Panc1 (cell line): ENCODE results near the gene P4HTM. TPM values are rescaled to one million over a fixed set of nuclear protein-coding genes. Genes with fewer than 3 reads are reported as not detected.

ENCODE experiments used
- ATAC-seq: fragments of 200-7000 bp; cut with Tn5 transposase; 2 replicates; pipeline ENCODE4 v1.9.1; 2020; ENCODE audit warnings: mild to moderate bottlenecking, moderate library complexity
- BruUV-seq: library from RNA; stranded (reverse); fragments of 400-500 nt; replicated peaks from 2 replicates; lab custom pipeline; 2021; lab: Mats Ljungman, UMichigan
- CTCF ChIA-PET: fragments of 300-600 bp; sonication (Branson Sonifier 250); formaldehyde crosslinking; loops from one replicate; lab custom pipeline; 2022; ENCODE audit warnings: antibody characterized with exemption; lab: Charles Lee
- POLR2A ChIA-PET: fragments of 300-600 bp; sonication (Branson Sonifier 250); formaldehyde crosslinking; loops from one replicate; lab custom pipeline; 2022; ENCODE audit warnings: antibody characterized with exemption; lab: Charles Lee
- DNase-seq: peaks from one replicate; pipeline ENCODE4 v3.0.0-alpha.2; 2010; ENCODE audit warnings: low read depth, low spot score
- H3K27ac ChIP-seq: 2 replicates; pipeline ENCODE4 v1.5.1; 2011; ENCODE audit warnings: mild to moderate bottlenecking, low read length, inconsistent platforms
- H3K27me3 ChIP-seq: fragments of 200-500 bp; sonication (Bioruptor generic); 2 replicates; pipeline ENCODE4 v1.6.0; 2014; ENCODE audit warnings: low read length, inconsistent platforms; ENCODE audit not compliant: control insufficient read depth, insufficient read depth
- H3K36me3 ChIP-seq: fragments of 200-500 bp; sonication (Bioruptor generic); 2 replicates; pipeline ENCODE4 v1.5.1; 2014; ENCODE audit warnings: inconsistent platforms, mild to moderate bottlenecking, low read length, moderate library complexity; ENCODE audit not compliant: control insufficient read depth, insufficient read depth
- H3K4me1 ChIP-seq: 2 replicates; pipeline ENCODE4 v1.5.1; 2011; ENCODE audit warnings: inconsistent platforms, mild to moderate bottlenecking, low read length, moderate library complexity; ENCODE audit not compliant: control insufficient read depth, insufficient read depth
- H3K4me3 ChIP-seq, 2 experiments: 2 replicates each; pipeline ENCODE4 v1.5.1; 2011 to 2012; ENCODE audit warnings: low read depth in 2 of 2, low read length in 2 of 2, mild to moderate bottlenecking in 2 of 2, inconsistent platforms in 1 of 2, moderate library complexity in 1 of 2
- H3K9me3 ChIP-seq: fragments of 200-500 bp; sonication (Bioruptor generic); 2 replicates; pipeline ENCODE4 v1.5.1; 2014; ENCODE audit warnings: low read depth, mild to moderate bottlenecking, inconsistent platforms, low read length, moderate library complexity; ENCODE audit not compliant: control insufficient read depth, insufficient read depth
- CTCF ChIP-seq: fragments of 450-650 bp; IDR thresholded peaks from 2 replicates; pipeline ENCODE4 v1.5.1; 2017; ENCODE audit warnings: mild to moderate bottlenecking
- POLR2AphosphoS5 ChIP-seq: IDR thresholded peaks from 2 replicates; pipeline ENCODE4 v1.6.1; 2012; ENCODE audit warnings: mild to moderate bottlenecking, low read depth, low read length, moderate library complexity
- REST ChIP-seq, 2 experiments: IDR thresholded peaks; 2 replicates each; pipeline ENCODE4 v1.6.1; 2011 to 2012; ENCODE audit warnings: low read depth in 2 of 2, control low read depth in 1 of 2, low read length in 1 of 2, mild to moderate bottlenecking in 1 of 2, moderate library complexity in 1 of 2; ENCODE audit not compliant: insufficient read depth in 1 of 2
- SIN3A ChIP-seq: IDR thresholded peaks from 2 replicates; pipeline ENCODE4 v1.6.1; 2012; ENCODE audit warnings: low read depth, mild to moderate bottlenecking, low read length, moderate library complexity, borderline replicate concordance; ENCODE audit not compliant: insufficient read depth
- TCF7L2 ChIP-seq: IDR thresholded peaks from 2 replicates; pipeline ENCODE4 v1.6.1; 2011; ENCODE audit warnings: mild to moderate bottlenecking, low read depth, low read length, inconsistent platforms
- in situ Hi-C: cut with HindIII; loops from 2 replicates; pipeline ENCODE4 v1.10.0; 2016; ENCODE audit warnings: low sequenced_read_pairs, low pct_unique_long_range_greater_than_20kb
- intact Hi-C: fragments of 100-400 bp; cut with micrococcal nuclease; formaldehyde crosslinking; loops from one replicate; pipeline ENCODE4 v1.10.0; 2022; ENCODE audit not compliant: unreplicated experiment
- total RNA-seq: library from RNA; stranded (reverse); gene quantifications from one replicate; pipeline ENCODE4 v1.2.1, GENCODE V29; 2021; ENCODE audit not compliant: unreplicated experiment

P4HTM gene
- total RNA-seq, 1 experiment from 2014 or later: 28.3 TPM

- ChIA-PET CTCF (no interaction called here), POLR2A (no interaction called here)
- DNase-seq (no peak), ATAC-seq (no peak)
- no TSS peak for BruUV-seq
- no peaks in the 10 kb centered on the region for H3K27me3 ChIP-seq
- in situ Hi-C loops (no loop called here), intact Hi-C loops (no loop called here)
- no peaks in the 10 kb centered on the region for H3K9me3 ChIP-seq
- no peak overlapping the region for H3K27ac ChIP-seq
- H3K4me1 ChIP-seq: no peaks in the 10 kb centered on the region
- no peak overlapping the region for H3K4me3 ChIP-seq
- TF ChIP-seq REST (IDR thresholded peaks at IDR 0.05; ENCODE audit: insufficient read depth in 1 of 2, low read depth in 2 of 2, low read length in 1 of 2) (no peak), POLR2AphosphoS5 (no peak), CTCF (no peak), SIN3A (no peak), TCF7L2 (no peak)
- H3K36me3 ChIP-seq: peaks cover 10% of the 10 kb centered on the region; the same call in 1 of the 2 replicates
These were observed 19.5 kb upstream of the P4HTM start for GRCh38 chr3:48970586-48970985.

GRCh38 chr3:48974076-48974864 is 15.8 kb upstream of the P4HTM start:
- H3K27me3 ChIP-seq: no peaks in the 10 kb centered on the region
- TF ChIP-seq CTCF (no peak), POLR2AphosphoS5 (no peak), REST (IDR thresholded peaks at IDR 0.05; ENCODE audit: insufficient read depth in 1 of 2, low read depth in 2 of 2, low read length in 1 of 2) (no peak), TCF7L2 (no peak), SIN3A (no peak)
- CTCF ChIA-PET: interaction anchor here (0.7 kb wide), 1 partner anchor 42 kb away, joined by 3 read pairs; no protein-coding TSS in a partner anchor
- no peak overlapping the region for H3K27ac ChIP-seq
- H3K9me3 ChIP-seq: no peaks in the 10 kb centered on the region
- in situ Hi-C loops: no loop called here
- no TSS peak for BruUV-seq
- peaks cover 6% of the 10 kb centered on the region; the same call in 1 of the 2 replicates for H3K36me3 ChIP-seq
- POLR2A ChIA-PET: no interaction called here
- no peak for DNase-seq
- no peaks in the 10 kb centered on the region for H3K4me1 ChIP-seq
- ATAC-seq: no peak
- no peak overlapping the region for H3K4me3 ChIP-seq
- intact Hi-C loops: no loop called here
